ENCODE data around the gene PDCD11.
"Not testable (repeated sequence)": the region's sequence is repeated elsewhere in the genome, so short reads cannot be mapped to it uniquely, and the experiment has no call there.

The PDCD11 gene

GRCh38 chr10:103479135-103479534 is 82.7 kb downstream of the PDCD11 start, which contains the start of gene CALHM3:
Gene CALHM3 (minus strand): TSS chr10:103479240. CDS start chr10:103479032, 208 bp downstream.
- no peaks in the 10 kb centered on the region for H3K27me3 ChIP-seq (ENCODE audit: insufficient read depth, low read length)
- H3K4me2 ChIP-seq (ENCODE audit: low read length), result no peak within 1 kb of the TSS
- H3K9me2 ChIP-seq (ENCODE audit: low read depth, low read length), result no peaks in the 10 kb centered on the region
- H3F3A ChIP-seq (ENCODE audit: insufficient read depth, low read length), result no peaks in the 10 kb centered on the region
- H3K9me3 ChIP-seq (ENCODE audit: low read length), result no peaks in the 10 kb centered on the region
- peaks cover 4% of the 10 kb centered on the region for H3K4me1 ChIP-seq (ENCODE audit: insufficient read depth, low read length, severe bottlenecking)
- H3K9ac ChIP-seq (ENCODE audit: low read length), result no peak within 1 kb of the TSS
- no peaks in the 10 kb centered on the region for H4K20me1 ChIP-seq (ENCODE audit: insufficient read depth, low read length)
- no peak within 1 kb of the TSS for H3K27ac ChIP-seq (ENCODE audit: low read depth, low read length, poor library complexity, severe bottlenecking)
- H3K36me3 ChIP-seq (ENCODE audit: insufficient read depth, low read length), result no peaks in the 10 kb centered on the region
- no peak for TF ChIP-seq CTCF (IDR thresholded peaks at IDR 0.05; ENCODE audit: low read length)
- TF ChIP-seq EZH2 (IDR thresholded peaks at IDR 0.05; ENCODE audit: borderline replicate concordance, low read length), result no peak
- H3K4me3 ChIP-seq (ENCODE audit: low read depth, low read length, poor library complexity, severe bottlenecking), result no peak within 1 kb of the TSS
- H2AFZ ChIP-seq (ENCODE audit: low read length), result no peak within 1 kb of the TSS
- no peaks in the 10 kb centered on the region for H3K79me2 ChIP-seq (ENCODE audit: insufficient read depth, low read length)

GRCh38 chr10:103480521-103480920 is 84.1 kb downstream of the PDCD11 start:
- Histone ChIP-seq H3K27ac (ENCODE audit: low read depth, low read length, poor library complexity, severe bottlenecking) (no peak overlapping the region), H2AFZ (ENCODE audit: low read length) (no peak overlapping the region), H3K9ac (ENCODE audit: low read length) (no peak overlapping the region), H3K36me3 (ENCODE audit: insufficient read depth, low read length) (no peaks in the 10 kb centered on the region), H3K9me2 (ENCODE audit: low read depth, low read length) (no peaks in the 10 kb centered on the region), H3K4me2 (ENCODE audit: low read length) (no peak overlapping the region), H3K4me3 (ENCODE audit: low read depth, low read length, poor library complexity, severe bottlenecking) (no peak overlapping the region), H3K27me3 (ENCODE audit: insufficient read depth, low read length) (no peaks in the 10 kb centered on the region), H3K4me1 (ENCODE audit: insufficient read depth, low read length, severe bottlenecking) (peaks cover 7% of the 10 kb centered on the region), H3F3A (ENCODE audit: insufficient read depth, low read length) (no peaks in the 10 kb centered on the region), H3K79me2 (ENCODE audit: insufficient read depth, low read length) (no peaks in the 10 kb centered on the region), H4K20me1 (ENCODE audit: insufficient read depth, low read length) (no peaks in the 10 kb centered on the region), H3K9me3 (ENCODE audit: low read length) (no peaks in the 10 kb centered on the region)
- TF ChIP-seq CTCF (IDR thresholded peaks at IDR 0.05; ENCODE audit: low read length), result no peak

- no peaks in the 10 kb centered on the region for H3K9me3 ChIP-seq (ENCODE audit: low read length)
- H3K79me2 ChIP-seq (ENCODE audit: insufficient read depth, low read length), result no peaks in the 10 kb centered on the region
- no peak overlapping the region for H3K27ac ChIP-seq (ENCODE audit: low read depth, low read length, poor library complexity, severe bottlenecking)
- H3K4me2 ChIP-seq (ENCODE audit: low read length), result no peak overlapping the region; the same call in 1 of the 2 replicates
- no peaks in the 10 kb centered on the region for H3F3A ChIP-seq (ENCODE audit: insufficient read depth, low read length)
- H3K36me3 ChIP-seq (ENCODE audit: insufficient read depth, low read length), result no peaks in the 10 kb centered on the region
- H3K4me1 ChIP-seq (ENCODE audit: insufficient read depth, low read length, severe bottlenecking), result peaks cover 4% of the 10 kb centered on the region
- H4K20me1 ChIP-seq (ENCODE audit: insufficient read depth, low read length), result no peaks in the 10 kb centered on the region
- TF ChIP-seq EZH2 (IDR thresholded peaks at IDR 0.05; ENCODE audit: borderline replicate concordance, low read length) (no peak), CTCF (IDR thresholded peaks at IDR 0.05; ENCODE audit: low read length) (peak; percentile 77)
- no peak overlapping the region for H2AFZ ChIP-seq (ENCODE audit: low read length)
- H3K9me2 ChIP-seq (ENCODE audit: low read depth, low read length), result no peaks in the 10 kb centered on the region
- no peak overlapping the region for H3K9ac ChIP-seq (ENCODE audit: low read length)
- H3K4me3 ChIP-seq (ENCODE audit: low read depth, low read length, poor library complexity, severe bottlenecking), result no peak overlapping the region
- H3K27me3 ChIP-seq (ENCODE audit: insufficient read depth, low read length), result no peaks in the 10 kb centered on the region
Observed at GRCh38 chr10:103481974-103482531, 85.6 kb downstream of the PDCD11 start.

GRCh38 chr10:103486635-103487409 is 90.4 kb downstream of the PDCD11 start:
- not testable (repeated sequence) for H2AFZ ChIP-seq (ENCODE audit: low read length); H3K9me2 ChIP-seq (ENCODE audit: low read depth, low read length); H3K9ac ChIP-seq (ENCODE audit: low read length); H3K27me3 ChIP-seq (ENCODE audit: insufficient read depth, low read length); H3F3A ChIP-seq (ENCODE audit: insufficient read depth, low read length); H3K9me3 ChIP-seq (ENCODE audit: low read length); H3K27ac ChIP-seq (ENCODE audit: low read depth, low read length, poor library complexity, severe bottlenecking); H3K79me2 ChIP-seq (ENCODE audit: insufficient read depth, low read length); H3K4me3 ChIP-seq (ENCODE audit: low read depth, low read length, poor library complexity, severe bottlenecking); H3K4me2 ChIP-seq (ENCODE audit: low read length); H3K36me3 ChIP-seq (ENCODE audit: insufficient read depth, low read length); H4K20me1 ChIP-seq (ENCODE audit: insufficient read depth, low read length)
- H3K4me1 ChIP-seq (ENCODE audit: insufficient read depth, low read length, severe bottlenecking), result peaks cover 13% of the 10 kb centered on the region
